ENCODE data around the gene GPR142.

- TF ChIP-seq POLR2AphosphoS5 (IDR thresholded peaks at IDR 0.05) (no peak), CTCF (IDR thresholded peaks at IDR 0.05) (no peak), POLR2A (IDR thresholded peaks at IDR 0.05; ENCODE audit: low read depth) (no peak)
Measured at GRCh38 chr17:74396567-74396966, 29.3 kb downstream of the GPR142 start.

Measured in esophagus muscularis mucosa (tissue), 3 donors.